SU-DHL-6 (cell line): ENCODE results near the gene HIPK2.

Source experiments
- H2AFZ ChIP-seq: fragments of 200-600 bp; sonication (generic); 2 replicates; pipeline ENCODE4 v1.6.1; 2014; ENCODE audit warnings: low read depth, mild to moderate bottlenecking, moderate library complexity, mixed read lengths, antibody characterized with exemption, low read length; ENCODE audit not compliant: severe bottlenecking
- H3F3A ChIP-seq: fragments of 200-600 bp; shearing (Covaris generic); 2 replicates; pipeline ENCODE4 v1.6.0; 2016; ENCODE audit warnings: antibody characterized with exemption, mild to moderate bottlenecking; ENCODE audit not compliant: insufficient read depth
- H3K27ac ChIP-seq: fragments of 200-600 bp; sonication (generic); 2 replicates; pipeline ENCODE4 v1.5.1; 2016; ENCODE audit warnings: low read depth, mild to moderate bottlenecking, low read length, moderate library complexity, mixed read lengths
- H3K27me3 ChIP-seq: fragments of 200-600 bp; sonication (generic), shearing (Covaris generic); 2 replicates; pipeline ENCODE4 v1.6.0; 2014; ENCODE audit warnings: mild to moderate bottlenecking, low read length
- H3K36me3 ChIP-seq: fragments of 200-600 bp; sonication (generic); 2 replicates; pipeline ENCODE4 v1.6.1; 2014; ENCODE audit warnings: mild to moderate bottlenecking, low read length, mixed read lengths
- H3K4me2 ChIP-seq: fragments of 300-600, 200-600 bp; shearing (Covaris generic), sonication (generic); 2 replicates; pipeline ENCODE4 v1.6.0; 2014; ENCODE audit warnings: low read length, low read depth, mild to moderate bottlenecking; ENCODE audit not compliant: poor library complexity, severe bottlenecking
- H3K4me3 ChIP-seq: fragments of 200-600 bp; sonication (generic); 2 replicates; pipeline ENCODE4 v1.5.1; 2014; ENCODE audit warnings: antibody characterized with exemption, low read length, mild to moderate bottlenecking, mixed read lengths; ENCODE audit not compliant: insufficient read depth, poor library complexity, severe bottlenecking
- H3K79me2 ChIP-seq: fragments of 200-600 bp; sonication (generic); 2 replicates; pipeline ENCODE4 v1.6.1; 2014; ENCODE audit warnings: mild to moderate bottlenecking, low read length, moderate library complexity; ENCODE audit not compliant: insufficient read depth
- H3K9ac ChIP-seq: fragments of 200-600 bp; sonication (generic); 2 replicates; pipeline ENCODE4 v1.7.0; 2014; ENCODE audit warnings: mild to moderate bottlenecking, low read length
- H3K9me2 ChIP-seq: fragments of 200-600 bp; sonication (generic); replicated peaks from 2 replicates; pipeline ENCODE4 v1.6.1; 2014; ENCODE audit warnings: low read length; ENCODE audit not compliant: insufficient read depth
- H3K9me3 ChIP-seq: fragments of 200-600 bp; sonication (generic); 2 replicates; pipeline ENCODE4 v1.6.1; 2014; ENCODE audit warnings: low read length, mixed read lengths; ENCODE audit not compliant: insufficient read depth
- H4K20me1 ChIP-seq: fragments of 200-600 bp; sonication (generic); 2 replicates; pipeline ENCODE4 v1.6.1; 2014; ENCODE audit warnings: low read depth, mild to moderate bottlenecking, antibody characterized with exemption, low read length, moderate library complexity, mixed read lengths
- EZH2phosphoT487 ChIP-seq: fragments of 200-600 bp; sonication (generic), shearing (Covaris generic); conservative IDR thresholded peaks from 2 replicates; pipeline ENCODE4 v1.6.1; 2018; ENCODE audit warnings: mild to moderate bottlenecking, antibody characterized with exemption, low read length, moderate library complexity, mixed read lengths
- TF ChIP-seq, protein P1 (sequence below): fragments of 200-600 bp; sonication (generic); IDR thresholded peaks from one replicate; pipeline ENCODE4 v1.5.1; 2017; ENCODE audit warnings: antibody characterized with exemption, mild to moderate bottlenecking, low read length, moderate library complexity; ENCODE audit not compliant: insufficient read depth, poor library complexity, severe bottlenecking

HIPK2 gene

DNA sequence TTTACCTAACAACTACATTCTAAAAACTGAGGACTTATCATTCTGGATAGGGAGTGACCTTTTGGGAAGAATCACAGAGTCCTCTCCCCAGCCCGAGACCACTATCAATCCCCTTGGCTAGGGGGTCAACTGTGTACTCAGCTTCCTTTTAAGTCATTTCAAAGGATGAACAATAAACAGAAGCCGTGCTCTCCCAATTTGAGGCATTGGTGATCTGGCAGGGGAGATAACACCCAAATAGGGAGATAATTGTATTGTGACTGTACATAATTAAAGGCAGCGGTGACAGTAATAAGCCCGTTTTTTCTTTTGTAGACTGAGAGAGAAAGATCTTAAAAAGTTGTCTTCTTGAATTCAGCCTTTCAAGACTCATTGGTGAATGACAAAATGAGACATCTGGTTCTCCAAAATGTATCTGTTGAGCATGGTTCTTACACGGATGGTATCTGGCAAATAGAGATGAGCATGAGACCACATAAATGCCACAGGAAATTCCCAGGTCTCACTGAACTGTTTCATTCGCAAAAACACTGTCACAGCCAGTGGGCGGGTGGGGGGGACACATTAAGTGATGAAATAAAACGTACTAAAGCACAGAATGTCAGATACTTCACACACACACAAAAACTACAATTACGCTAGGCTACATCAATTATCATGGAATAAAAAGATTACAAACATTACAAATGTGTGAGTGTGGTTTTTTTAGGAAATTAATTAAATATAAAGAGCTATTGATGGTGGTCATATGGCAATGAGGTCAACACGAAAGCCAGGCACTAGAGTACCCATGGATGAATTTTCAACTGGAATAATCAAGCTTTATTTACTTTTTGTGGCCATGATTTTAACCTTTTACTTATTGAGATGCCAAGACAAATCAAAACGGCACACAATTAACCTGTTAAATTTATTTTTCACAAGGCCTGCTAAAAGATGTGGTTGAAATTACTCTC is 108.4 kb downstream of the HIPK2 start:
- Histone ChIP-seq H3F3A (no peaks in the 10 kb centered on the region), H3K79me2 (no peaks in the 10 kb centered on the region), H3K4me3 (no peak overlapping the region), H3K9me3 (no peaks in the 10 kb centered on the region), H3K36me3 (no peaks in the 10 kb centered on the region), H3K4me2 (no peak overlapping the region), H4K20me1 (no peaks in the 10 kb centered on the region), H3K27me3 (no peaks in the 10 kb centered on the region), H3K27ac (no peak overlapping the region), H3K9ac (no peak overlapping the region), H2AFZ (no peak overlapping the region), H3K9me2 (no peaks in the 10 kb centered on the region)
- TF ChIP-seq, protein P1, sequence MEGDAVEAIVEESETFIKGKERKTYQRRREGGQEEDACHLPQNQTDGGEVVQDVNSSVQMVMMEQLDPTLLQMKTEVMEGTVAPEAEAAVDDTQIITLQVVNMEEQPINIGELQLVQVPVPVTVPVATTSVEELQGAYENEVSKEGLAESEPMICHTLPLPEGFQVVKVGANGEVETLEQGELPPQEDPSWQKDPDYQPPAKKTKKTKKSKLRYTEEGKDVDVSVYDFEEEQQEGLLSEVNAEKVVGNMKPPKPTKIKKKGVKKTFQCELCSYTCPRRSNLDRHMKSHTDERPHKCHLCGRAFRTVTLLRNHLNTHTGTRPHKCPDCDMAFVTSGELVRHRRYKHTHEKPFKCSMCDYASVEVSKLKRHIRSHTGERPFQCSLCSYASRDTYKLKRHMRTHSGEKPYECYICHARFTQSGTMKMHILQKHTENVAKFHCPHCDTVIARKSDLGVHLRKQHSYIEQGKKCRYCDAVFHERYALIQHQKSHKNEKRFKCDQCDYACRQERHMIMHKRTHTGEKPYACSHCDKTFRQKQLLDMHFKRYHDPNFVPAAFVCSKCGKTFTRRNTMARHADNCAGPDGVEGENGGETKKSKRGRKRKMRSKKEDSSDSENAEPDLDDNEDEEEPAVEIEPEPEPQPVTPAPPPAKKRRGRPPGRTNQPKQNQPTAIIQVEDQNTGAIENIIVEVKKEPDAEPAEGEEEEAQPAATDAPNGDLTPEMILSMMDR = no peak
- no peak for TF ChIP-seq EZH2phosphoT487

DNA sequence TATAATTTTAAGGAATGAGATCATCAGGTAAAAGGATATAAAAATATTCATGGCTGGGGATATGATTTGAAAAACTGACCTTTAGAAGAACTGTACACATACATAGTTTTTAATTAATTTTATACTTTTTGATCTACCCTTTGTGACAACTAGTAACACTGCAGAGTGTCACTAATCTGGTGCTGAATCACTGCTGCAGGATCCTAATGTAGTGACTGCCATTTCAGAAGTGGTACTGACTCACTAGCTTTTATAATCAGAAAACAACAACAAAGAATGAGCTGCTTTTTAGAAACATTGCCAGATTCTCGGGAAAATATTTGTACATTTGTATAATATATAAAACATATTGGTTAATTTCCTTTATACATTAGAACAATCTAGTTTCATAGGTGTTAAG is 110.4 kb downstream of the HIPK2 start:
- H3K27ac ChIP-seq = no peak overlapping the region

DNA sequence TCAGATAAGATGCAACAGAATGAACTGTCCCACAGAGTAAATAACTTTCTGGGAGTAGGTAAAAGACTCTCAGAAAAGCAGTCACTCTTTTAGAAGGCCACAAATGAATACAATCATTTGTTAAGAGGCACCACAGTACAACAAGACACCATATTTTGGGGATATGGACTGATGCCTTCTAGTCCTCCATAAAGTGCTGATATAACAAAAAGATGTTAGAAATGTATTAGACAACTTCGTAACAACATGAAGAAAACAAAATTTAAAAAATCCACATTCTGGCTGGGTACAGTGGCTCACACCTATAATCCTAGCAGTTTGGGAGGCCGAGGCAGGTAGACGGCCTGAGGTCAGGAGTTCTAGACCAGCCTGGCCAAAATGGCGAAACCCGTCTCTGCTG is 111.3 kb downstream of the HIPK2 start:
- Histone ChIP-seq H3K9ac (no peak overlapping the region), H3K9me2 (no peaks in the 10 kb centered on the region), H3K27me3 (no peaks in the 10 kb centered on the region), H3K27ac (no peak overlapping the region), H3K9me3 (no peaks in the 10 kb centered on the region), H3K4me3 (no peak overlapping the region), H2AFZ (no peak overlapping the region), H3F3A (no peaks in the 10 kb centered on the region), H4K20me1 (no peaks in the 10 kb centered on the region), H3K4me2 (no peak overlapping the region), H3K36me3 (no peaks in the 10 kb centered on the region), H3K79me2 (no peaks in the 10 kb centered on the region)
- TF ChIP-seq, protein P1 = no peak
- TF ChIP-seq EZH2phosphoT487 = no peak

More for the DNA sequence above, 110.4 kb downstream of the HIPK2 start:
- H3K27me3 ChIP-seq = no peaks in the 10 kb centered on the region
- H3K4me3 ChIP-seq = no peak overlapping the region
- TF ChIP-seq, protein P1 = no peak
- no peak for TF ChIP-seq EZH2phosphoT487
- H2AFZ ChIP-seq = no peak overlapping the region
- no peaks in the 10 kb centered on the region for H3K36me3 ChIP-seq
- no peaks in the 10 kb centered on the region for H3F3A ChIP-seq
- no peaks in the 10 kb centered on the region for H3K9me3 ChIP-seq
- H4K20me1 ChIP-seq = no peaks in the 10 kb centered on the region
- no peaks in the 10 kb centered on the region for H3K9me2 ChIP-seq
- H3K9ac ChIP-seq = no peak overlapping the region
- H3K4me2 ChIP-seq = no peak overlapping the region
- H3K79me2 ChIP-seq = no peaks in the 10 kb centered on the region
